ENCODE data around the gene C8B.

C8B gene

GRCh38 chr1:56965916-56966697 is at the start of gene C8B:
TSS of gene C8B (minus strand) at chr1:56966015. CDS start at chr1:56965948, 67 bp downstream.
- DNase-seq (ENCODE audit: low spot score): no peak
- in situ Hi-C loops (cut with MboI; ENCODE audit: low pct_unique_long_range_greater_than_20kb, low sequenced_read_pairs, unreplicated experiment): no loop called here
- no peak for TF ChIP-seq CTCF (IDR thresholded peaks at IDR 0.05; ENCODE audit: extremely low read depth, insufficient read depth, missing control alignments)

GRCh38 chr1:57015071-57015470 is 49.3 kb upstream of the C8B start:
- TF ChIP-seq CTCF (IDR thresholded peaks at IDR 0.05; ENCODE audit: extremely low read depth, insufficient read depth, missing control alignments): no peak
- DNase-seq (ENCODE audit: low spot score): no peak
- in situ Hi-C loops (cut with MboI; ENCODE audit: low pct_unique_long_range_greater_than_20kb, low sequenced_read_pairs, unreplicated experiment): no loop called here

- no peak for DNase-seq (ENCODE audit: low spot score)
- no peak for TF ChIP-seq CTCF (IDR thresholded peaks at IDR 0.05; ENCODE audit: extremely low read depth, insufficient read depth, missing control alignments)
- in situ Hi-C loops (cut with MboI; ENCODE audit: low pct_unique_long_range_greater_than_20kb, low sequenced_read_pairs, unreplicated experiment): no loop called here
These were observed 47.7 kb upstream of the C8B start for GRCh38 chr1:57013522-57013921.

- TF ChIP-seq CTCF (IDR thresholded peaks at IDR 0.05; ENCODE audit: extremely low read depth, insufficient read depth, missing control alignments): no peak
- in situ Hi-C loops (cut with MboI; ENCODE audit: low pct_unique_long_range_greater_than_20kb, low sequenced_read_pairs, unreplicated experiment): no loop called here
- DNase-seq (ENCODE audit: low spot score): no peak
These were observed 46.5 kb upstream of the C8B start for GRCh38 chr1:57012315-57012714.

GRCh38 chr1:57010511-57010910 is 44.7 kb upstream of the C8B start:
- DNase-seq (ENCODE audit: low spot score): no peak
- TF ChIP-seq CTCF (IDR thresholded peaks at IDR 0.05; ENCODE audit: extremely low read depth, insufficient read depth, missing control alignments): no peak
- in situ Hi-C loops (cut with MboI; ENCODE audit: low pct_unique_long_range_greater_than_20kb, low sequenced_read_pairs, unreplicated experiment): no loop called here

- TF ChIP-seq CTCF (IDR thresholded peaks at IDR 0.05; ENCODE audit: extremely low read depth, insufficient read depth, missing control alignments): no peak
- DNase-seq (ENCODE audit: low spot score): no peak
- in situ Hi-C loops (cut with MboI; ENCODE audit: low pct_unique_long_range_greater_than_20kb, low sequenced_read_pairs, unreplicated experiment): no loop called here
These were observed 42.1 kb upstream of the C8B start for GRCh38 chr1:57007948-57008347.
